Gastrocnemius medialis (tissue), 4 donors: ENCODE measurements around the gene GALNT16.

ENCODE experiments used
- POLR2A ChIP-seq, 2 donors: fragments of 450-650 bp; IDR thresholded peaks; one replicate each; pipeline ENCODE4 v1.6.1; 2017; ENCODE audit warnings: antibody characterized with exemption in 2 of 2, mild to moderate bottlenecking in 2 of 2, moderate library complexity in 2 of 2
- TF ChIP-seq, protein P1 (sequence below), 5 experiments: fragments of 450-650 bp in 3 of 5; fragments of 200-600 bp in 2 of 5; sonication (generic) in 2 of 5; IDR thresholded peaks in 4 of 5; conservative IDR thresholded peaks in 1 of 5; 1 replicate in 4 of 5; 2 replicates in 1 of 5; pipeline ENCODE4 v1.5.1; 2016 to 2019; ENCODE audit warnings: antibody characterized with exemption in 5 of 5, mild to moderate bottlenecking in 3 of 5, moderate library complexity in 3 of 5

DNA sequence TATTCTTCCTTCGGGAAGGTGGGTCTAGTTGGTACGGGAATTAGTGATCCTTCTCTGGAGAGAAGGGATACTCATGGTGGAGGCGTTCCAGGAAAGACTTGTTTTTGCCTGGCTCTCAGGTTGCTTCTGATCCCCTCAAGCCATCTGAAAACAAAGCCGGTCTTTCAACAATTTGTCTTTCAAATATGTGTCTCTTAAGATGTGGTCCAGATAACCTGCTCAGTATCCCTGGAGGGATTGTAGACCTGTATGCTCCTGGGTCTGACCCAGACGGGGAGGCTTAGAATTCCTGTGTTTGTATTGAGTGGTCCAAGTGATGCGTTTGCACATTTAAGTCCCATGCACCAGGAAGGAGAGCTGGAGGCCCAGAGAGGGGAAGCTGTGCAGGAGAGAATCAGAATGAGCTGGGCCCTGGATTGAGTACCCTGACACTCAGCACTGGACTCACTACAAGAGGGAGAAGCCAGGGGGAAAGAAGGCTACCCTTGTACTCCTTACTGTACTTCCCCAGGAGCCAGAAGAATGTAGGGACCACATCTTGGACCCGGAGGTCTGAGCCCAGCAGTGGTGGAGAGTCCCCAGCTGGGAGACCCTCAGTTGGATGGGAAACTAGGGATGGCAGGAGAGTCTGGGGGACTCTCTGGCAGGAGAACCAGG is 97.7 kb downstream of the GALNT16 start:
- TF ChIP-seq, protein P1, sequence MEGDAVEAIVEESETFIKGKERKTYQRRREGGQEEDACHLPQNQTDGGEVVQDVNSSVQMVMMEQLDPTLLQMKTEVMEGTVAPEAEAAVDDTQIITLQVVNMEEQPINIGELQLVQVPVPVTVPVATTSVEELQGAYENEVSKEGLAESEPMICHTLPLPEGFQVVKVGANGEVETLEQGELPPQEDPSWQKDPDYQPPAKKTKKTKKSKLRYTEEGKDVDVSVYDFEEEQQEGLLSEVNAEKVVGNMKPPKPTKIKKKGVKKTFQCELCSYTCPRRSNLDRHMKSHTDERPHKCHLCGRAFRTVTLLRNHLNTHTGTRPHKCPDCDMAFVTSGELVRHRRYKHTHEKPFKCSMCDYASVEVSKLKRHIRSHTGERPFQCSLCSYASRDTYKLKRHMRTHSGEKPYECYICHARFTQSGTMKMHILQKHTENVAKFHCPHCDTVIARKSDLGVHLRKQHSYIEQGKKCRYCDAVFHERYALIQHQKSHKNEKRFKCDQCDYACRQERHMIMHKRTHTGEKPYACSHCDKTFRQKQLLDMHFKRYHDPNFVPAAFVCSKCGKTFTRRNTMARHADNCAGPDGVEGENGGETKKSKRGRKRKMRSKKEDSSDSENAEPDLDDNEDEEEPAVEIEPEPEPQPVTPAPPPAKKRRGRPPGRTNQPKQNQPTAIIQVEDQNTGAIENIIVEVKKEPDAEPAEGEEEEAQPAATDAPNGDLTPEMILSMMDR (IDR thresholded peaks at IDR 0.05 in 4 of 5, conservative IDR thresholded peaks at IDR 0.05 in 1 of 5): no peak
- no peak for TF ChIP-seq POLR2A (IDR thresholded peaks at IDR 0.05)
